Omental fat pad (tissue), 4 donors: ENCODE measurements around the gene FSTL4. TPM values are rescaled to one million over a fixed set of nuclear protein-coding genes. Genes with fewer than 3 reads are reported as not detected.

Source experiments
- ATAC-seq: fragments of 150-250 bp; one replicate; pipeline ENCODE4 v1.9.1; 2016; ENCODE audit warnings: mild to moderate bottlenecking, moderate library complexity; ENCODE audit not compliant: low FRiP score
- DNase-seq: peaks from one replicate; pipeline ENCODE4 v3.0.0-alpha.2; 2019; ENCODE audit warnings: low spot score
- total RNA-seq, 4 donors: library from RNA; depleted of rRNA; stranded (reverse); fragments of >200 nt; gene quantifications; one replicate each; pipeline ENCODE4 v1.1.0, GENCODE V29; 2016
- TF ChIP-seq, protein P1 (sequence below), 3 donors: fragments of 450-650 bp; IDR thresholded peaks; one replicate each; pipeline ENCODE4 v1.5.1; 2016 to 2017; ENCODE audit warnings: antibody characterized with exemption in 3 of 3, mild to moderate bottlenecking in 3 of 3, moderate library complexity in 2 of 3

FSTL4 gene
- total RNA-seq, 4 donors from 2014 or later = 0.32 TPM; not detected in 3

DNA sequence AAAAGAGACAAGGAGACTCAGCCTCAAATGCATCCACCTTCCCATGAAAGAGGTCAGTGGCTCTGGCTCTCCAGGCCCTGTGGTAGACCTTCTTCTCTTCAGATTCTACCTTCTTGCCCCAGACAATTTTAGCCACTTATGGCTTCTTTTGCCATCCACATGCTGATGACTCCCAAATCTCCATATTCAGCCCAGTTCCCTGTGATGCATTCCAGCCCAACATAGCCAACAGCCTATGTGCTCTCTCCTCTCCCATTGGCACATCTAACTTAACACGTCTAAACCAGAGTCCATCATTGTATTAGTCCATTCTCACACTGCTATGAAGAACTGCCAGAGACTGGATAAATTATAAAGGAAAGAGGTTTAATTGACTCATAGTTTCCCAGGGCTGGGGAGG, 108.8 kb downstream of the FSTL4 start:
- DNase-seq (no peak), ATAC-seq (no peak)
- TF ChIP-seq, protein P1, sequence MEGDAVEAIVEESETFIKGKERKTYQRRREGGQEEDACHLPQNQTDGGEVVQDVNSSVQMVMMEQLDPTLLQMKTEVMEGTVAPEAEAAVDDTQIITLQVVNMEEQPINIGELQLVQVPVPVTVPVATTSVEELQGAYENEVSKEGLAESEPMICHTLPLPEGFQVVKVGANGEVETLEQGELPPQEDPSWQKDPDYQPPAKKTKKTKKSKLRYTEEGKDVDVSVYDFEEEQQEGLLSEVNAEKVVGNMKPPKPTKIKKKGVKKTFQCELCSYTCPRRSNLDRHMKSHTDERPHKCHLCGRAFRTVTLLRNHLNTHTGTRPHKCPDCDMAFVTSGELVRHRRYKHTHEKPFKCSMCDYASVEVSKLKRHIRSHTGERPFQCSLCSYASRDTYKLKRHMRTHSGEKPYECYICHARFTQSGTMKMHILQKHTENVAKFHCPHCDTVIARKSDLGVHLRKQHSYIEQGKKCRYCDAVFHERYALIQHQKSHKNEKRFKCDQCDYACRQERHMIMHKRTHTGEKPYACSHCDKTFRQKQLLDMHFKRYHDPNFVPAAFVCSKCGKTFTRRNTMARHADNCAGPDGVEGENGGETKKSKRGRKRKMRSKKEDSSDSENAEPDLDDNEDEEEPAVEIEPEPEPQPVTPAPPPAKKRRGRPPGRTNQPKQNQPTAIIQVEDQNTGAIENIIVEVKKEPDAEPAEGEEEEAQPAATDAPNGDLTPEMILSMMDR (IDR thresholded peaks at IDR 0.05) = no peak

GRCh38 chr5:133499895-133500294, 112.4 kb downstream of the FSTL4 start:
- no peak for ATAC-seq
- TF ChIP-seq, protein P1 (IDR thresholded peaks at IDR 0.05) = no peak
- no peak for DNase-seq

DNA sequence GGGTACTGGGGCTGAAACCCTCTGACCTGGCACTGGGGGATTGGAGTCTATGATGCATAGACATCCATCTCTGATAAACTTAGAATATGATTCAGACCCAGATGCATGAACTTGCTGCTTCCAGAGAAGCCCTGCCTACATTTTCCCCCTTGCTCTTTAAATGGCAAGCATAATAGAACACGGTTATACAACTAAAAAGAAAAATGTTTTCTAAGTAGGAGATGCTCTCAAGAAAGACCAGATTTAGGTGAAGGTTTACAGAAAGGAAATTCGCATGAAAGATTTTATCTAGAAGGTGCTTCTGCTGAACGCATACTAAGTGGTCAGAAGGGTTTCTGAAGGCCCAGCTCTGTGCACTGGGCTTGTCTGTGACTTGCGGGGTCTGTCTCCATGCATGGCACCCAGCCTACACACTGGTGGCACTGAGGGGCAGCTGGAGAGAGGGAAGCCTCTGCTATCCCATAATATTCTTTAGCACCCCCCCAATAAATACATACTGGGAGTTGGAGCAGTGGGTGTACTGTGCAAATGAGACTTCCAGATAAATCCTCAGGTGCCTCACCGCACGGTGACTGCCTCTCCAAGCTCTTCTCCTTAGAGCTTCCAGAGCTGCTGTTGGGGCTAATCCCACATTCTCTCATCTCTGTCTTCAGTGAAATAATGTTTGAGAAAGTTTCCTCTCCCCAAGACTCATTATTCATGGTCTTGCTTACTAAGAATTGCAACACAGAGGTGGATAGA, 114.6 kb downstream of the FSTL4 start:
- TF ChIP-seq, protein P1 (IDR thresholded peaks at IDR 0.05) = no peak
- no peak for DNase-seq

GRCh38 chr5:133496631-133497030, 115.7 kb downstream of the FSTL4 start:
- no peak for DNase-seq
- no peak for ATAC-seq
- TF ChIP-seq, protein P1 (IDR thresholded peaks at IDR 0.05) = no peak

More for the DNA sequence above, 114.6 kb downstream of the FSTL4 start:
- ATAC-seq = no peak

DNA sequence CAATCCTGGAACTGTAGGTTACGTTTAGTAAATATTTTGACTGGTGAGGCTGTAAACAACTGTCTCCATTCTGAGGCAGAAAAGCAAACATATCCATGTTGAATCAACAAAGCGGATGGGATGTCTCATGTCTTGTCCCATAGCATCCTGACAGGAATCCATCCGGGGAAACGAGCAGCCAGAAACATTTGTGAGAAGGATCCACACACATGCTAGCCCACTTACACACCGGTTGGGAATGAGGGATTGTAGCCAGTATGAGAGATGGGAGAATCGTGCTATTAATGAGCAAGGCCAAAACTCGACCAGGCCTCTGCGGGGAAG, 117.5 kb downstream of the FSTL4 start:
- DNase-seq = no peak
- ATAC-seq = no peak
- TF ChIP-seq, protein P1 (IDR thresholded peaks at IDR 0.05) = no peak

GRCh38 chr5:133494232-133494922, 118.0 kb downstream of the FSTL4 start:
- TF ChIP-seq, protein P1 (IDR thresholded peaks at IDR 0.05) = no peak
- ATAC-seq (no peak), DNase-seq (no peak)

GRCh38 chr5:133489632-133490031, 122.7 kb downstream of the FSTL4 start:
- no peak for ATAC-seq
- TF ChIP-seq, protein P1 (IDR thresholded peaks at IDR 0.05) = no peak

More at GRCh38 chr5:133489632-133490031, 122.7 kb downstream of the FSTL4 start:
- DNase-seq = no peak
